ENCODE data around the gene RBFOX1.

GRCh38 chr16:7492122-7492521 lies 159.5 kb downstream of the RBFOX1 start:
- TF ChIP-seq POLR2AphosphoS5 (IDR thresholded peaks at IDR 0.05) (no peak), CTCF (IDR thresholded peaks at IDR 0.05) (no peak), POLR2A (IDR thresholded peaks at IDR 0.05; ENCODE audit: low read depth) (no peak)
